OCI-LY3 (cell line): ENCODE data around the gene PLB1.
A peak's percentile ranks its signal among the peaks of the same experiment; 100 is the strongest.

Experiments used
- H2AFZ ChIP-seq: fragments of 200-600, 300-600 bp; shearing (Covaris generic); 2 replicates; pipeline ENCODE4 v1.6.0; 2014; ENCODE audit warnings: antibody characterized with exemption, low read depth, low read length
- H3K27ac ChIP-seq: fragments of 200-600, 300-600 bp; sonication (generic); 2 replicates; pipeline ENCODE4 v1.5.1; 2014; ENCODE audit warnings: mild to moderate bottlenecking, low read length, moderate library complexity, mixed read lengths
- H3K27me3 ChIP-seq: fragments of 200-600, 300-600 bp; sonication (generic); 2 replicates; pipeline ENCODE4 v1.6.1; 2014; ENCODE audit warnings: low read depth, low read length, mixed read lengths
- H3K36me3 ChIP-seq: fragments of 200-600, 300-600 bp; sonication (generic); replicated peaks from 2 replicates; pipeline ENCODE3; 2014; ENCODE audit warnings: low read depth, low read length, mixed read lengths
- H3K4me1 ChIP-seq: fragments of 300-600, 200-600 bp; sonication (generic); 2 replicates; pipeline ENCODE4 v1.6.1; 2014; ENCODE audit warnings: low read length, mixed read lengths
- H3K4me2 ChIP-seq: fragments of 200-600, 300-600 bp; sonication (generic); 2 replicates; pipeline ENCODE4 v1.6.1; 2014; ENCODE audit warnings: low read length, mixed read lengths
- H3K4me3 ChIP-seq: fragments of 300-600, 200-600 bp; sonication (generic); 2 replicates; pipeline ENCODE4 v1.5.1; 2014; ENCODE audit warnings: antibody characterized with exemption, mild to moderate bottlenecking, low read length, moderate library complexity
- H3K79me2 ChIP-seq: fragments of 300-600, 200-600 bp; shearing (Covaris generic); 2 replicates; pipeline ENCODE4 v1.6.1; 2014; ENCODE audit warnings: mild to moderate bottlenecking, low read length, mixed read lengths
- H3K9ac ChIP-seq: fragments of 300-600, 200-600 bp; shearing (Covaris generic); 2 replicates; pipeline ENCODE4 v1.6.0; 2014; ENCODE audit warnings: mild to moderate bottlenecking, low read length, moderate library complexity
- H3K9me3 ChIP-seq: fragments of 200-600, 300-600 bp; shearing (Covaris generic); 2 replicates; pipeline ENCODE4 v1.6.1; 2014; ENCODE audit warnings: low read length, mixed read lengths; ENCODE audit not compliant: insufficient read depth
- H4K20me1 ChIP-seq: fragments of 200-600, 300-600 bp; sonication (generic); 2 replicates; pipeline ENCODE4 v1.6.1; 2016; ENCODE audit warnings: low read length, mixed read lengths; ENCODE audit not compliant: insufficient read depth
- EZH2phosphoT487 ChIP-seq: fragments of 200-600 bp; shearing (Covaris generic); IDR thresholded peaks from 2 replicates; pipeline ENCODE4 v1.6.1; 2018; ENCODE audit warnings: antibody characterized with exemption, mixed run types, low read depth
- TF ChIP-seq, protein P1 (sequence below): fragments of 200-600, 300-600 bp; sonication (generic); IDR thresholded peaks from 2 replicates; pipeline ENCODE4 v1.5.1; 2014; ENCODE audit warnings: antibody characterized with exemption, low read length, low read depth

The PLB1 gene

DNA sequence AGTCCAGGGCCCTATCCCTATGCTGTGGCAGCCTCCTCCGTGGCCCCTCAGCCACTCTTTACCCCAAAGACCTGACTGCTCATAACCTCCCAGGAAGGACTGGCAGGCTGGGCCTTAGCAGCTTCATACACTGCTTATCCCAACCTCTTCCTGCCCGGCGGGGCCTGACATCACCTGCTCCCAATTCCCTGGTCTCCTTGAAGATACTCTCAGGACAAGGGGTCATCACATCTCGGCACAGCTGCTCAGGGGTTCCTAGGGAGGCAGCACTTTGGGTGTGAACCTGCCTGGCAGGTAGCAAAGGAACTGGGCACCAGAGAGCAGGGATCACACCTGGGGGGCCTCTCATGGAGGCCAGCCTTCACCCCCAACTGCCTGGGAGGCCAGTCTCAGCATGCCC lies 68.5 kb downstream of the PLB1 start:
- Histone ChIP-seq H3K4me3 (no peak overlapping the region), H2AFZ (no peak overlapping the region)

DNA sequence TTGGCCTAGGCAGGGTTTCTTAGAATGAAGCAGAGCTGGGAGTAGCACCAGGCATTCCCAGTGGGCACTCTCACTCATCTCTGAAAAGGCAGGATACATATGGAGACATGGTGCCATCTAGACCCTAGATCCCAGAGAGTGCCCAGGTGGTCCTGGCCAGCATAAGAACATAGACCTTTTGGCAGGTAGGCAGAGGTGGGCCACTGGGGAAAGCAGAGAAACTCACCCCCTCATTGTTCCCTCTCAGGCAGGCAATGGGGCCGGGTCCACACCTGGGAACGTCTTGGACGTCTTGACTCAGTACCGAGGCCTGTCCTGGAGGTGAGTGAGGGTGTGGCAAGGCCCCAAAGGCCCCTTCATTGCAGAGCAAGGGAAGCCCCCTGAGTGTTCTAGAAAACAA lies 69.2 kb downstream of the PLB1 start:
- Histone ChIP-seq H3K36me3 (no peaks in the 10 kb centered on the region), H2AFZ (no peak overlapping the region), H3K9me3 (no peaks in the 10 kb centered on the region), H3K27me3 (no peaks in the 10 kb centered on the region), H3K4me2 (no peak overlapping the region), H3K4me3 (no peak overlapping the region), H3K79me2 (no peaks in the 10 kb centered on the region), H4K20me1 (no peaks in the 10 kb centered on the region), H3K27ac (no peak overlapping the region), H3K9ac (no peak overlapping the region), H3K4me1 (peaks cover 4% of the 10 kb centered on the region)
- TF ChIP-seq, protein P1, sequence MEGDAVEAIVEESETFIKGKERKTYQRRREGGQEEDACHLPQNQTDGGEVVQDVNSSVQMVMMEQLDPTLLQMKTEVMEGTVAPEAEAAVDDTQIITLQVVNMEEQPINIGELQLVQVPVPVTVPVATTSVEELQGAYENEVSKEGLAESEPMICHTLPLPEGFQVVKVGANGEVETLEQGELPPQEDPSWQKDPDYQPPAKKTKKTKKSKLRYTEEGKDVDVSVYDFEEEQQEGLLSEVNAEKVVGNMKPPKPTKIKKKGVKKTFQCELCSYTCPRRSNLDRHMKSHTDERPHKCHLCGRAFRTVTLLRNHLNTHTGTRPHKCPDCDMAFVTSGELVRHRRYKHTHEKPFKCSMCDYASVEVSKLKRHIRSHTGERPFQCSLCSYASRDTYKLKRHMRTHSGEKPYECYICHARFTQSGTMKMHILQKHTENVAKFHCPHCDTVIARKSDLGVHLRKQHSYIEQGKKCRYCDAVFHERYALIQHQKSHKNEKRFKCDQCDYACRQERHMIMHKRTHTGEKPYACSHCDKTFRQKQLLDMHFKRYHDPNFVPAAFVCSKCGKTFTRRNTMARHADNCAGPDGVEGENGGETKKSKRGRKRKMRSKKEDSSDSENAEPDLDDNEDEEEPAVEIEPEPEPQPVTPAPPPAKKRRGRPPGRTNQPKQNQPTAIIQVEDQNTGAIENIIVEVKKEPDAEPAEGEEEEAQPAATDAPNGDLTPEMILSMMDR = no peak
- no peak for TF ChIP-seq EZH2phosphoT487

More for the DNA sequence above, 68.5 kb downstream of the PLB1 start:
- H3K27me3 ChIP-seq = no peaks in the 10 kb centered on the region
- H3K27ac ChIP-seq = no peak overlapping the region
- H3K4me2 ChIP-seq = no peak overlapping the region
- peaks cover 4% of the 10 kb centered on the region for H3K4me1 ChIP-seq
- no peaks in the 10 kb centered on the region for H3K9me3 ChIP-seq
- H3K9ac ChIP-seq = no peak overlapping the region
- no peaks in the 10 kb centered on the region for H4K20me1 ChIP-seq
- no peaks in the 10 kb centered on the region for H3K36me3 ChIP-seq
- no peaks in the 10 kb centered on the region for H3K79me2 ChIP-seq
- TF ChIP-seq, protein P1 = no peak
- TF ChIP-seq EZH2phosphoT487 = no peak

DNA sequence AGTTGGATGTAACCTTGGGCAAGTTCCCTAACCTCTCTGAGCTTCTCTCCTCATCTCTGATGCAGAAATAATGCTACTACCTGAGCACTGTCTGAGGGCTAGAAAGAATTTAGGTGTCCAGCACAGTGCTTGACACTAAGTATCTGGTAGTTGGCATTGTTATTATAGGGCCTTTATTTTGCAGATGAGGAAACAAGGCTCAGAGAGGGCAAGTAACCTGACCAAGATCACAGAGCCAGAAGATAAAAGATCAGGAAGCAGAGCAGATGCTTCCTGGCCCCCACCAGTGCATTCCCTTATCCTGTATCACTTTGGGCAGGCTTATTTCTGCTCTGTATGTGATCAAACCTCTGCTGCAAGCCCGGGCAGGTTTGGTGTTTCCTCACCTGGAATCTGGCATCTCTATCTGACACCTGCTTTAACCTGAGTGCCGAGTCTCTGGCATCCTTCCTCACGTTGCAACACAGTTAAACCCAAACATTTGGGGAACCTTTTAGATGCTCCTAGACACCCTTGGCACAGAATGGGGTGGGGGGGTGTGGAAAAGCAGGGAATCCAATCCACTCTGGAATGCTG lies 69.9 kb downstream of the PLB1 start:
- H2AFZ ChIP-seq = peak overlapping the region; percentile 97
- no peaks in the 10 kb centered on the region for H3K79me2 ChIP-seq
- H3K27ac ChIP-seq = no peak overlapping the region
- H3K27me3 ChIP-seq = no peaks in the 10 kb centered on the region
- peak overlapping the region; percentile 96 for H3K4me2 ChIP-seq
- no peaks in the 10 kb centered on the region for H3K36me3 ChIP-seq
- peak overlapping the region; percentile 75 for H3K9ac ChIP-seq
- peak overlapping the region; percentile 91 for H3K4me3 ChIP-seq
- H3K9me3 ChIP-seq = no peaks in the 10 kb centered on the region
- TF ChIP-seq EZH2phosphoT487 = no peak
- TF ChIP-seq, protein P1 = no peak
- H3K4me1 ChIP-seq = peaks cover 4% of the 10 kb centered on the region
- H4K20me1 ChIP-seq = no peaks in the 10 kb centered on the region

DNA sequence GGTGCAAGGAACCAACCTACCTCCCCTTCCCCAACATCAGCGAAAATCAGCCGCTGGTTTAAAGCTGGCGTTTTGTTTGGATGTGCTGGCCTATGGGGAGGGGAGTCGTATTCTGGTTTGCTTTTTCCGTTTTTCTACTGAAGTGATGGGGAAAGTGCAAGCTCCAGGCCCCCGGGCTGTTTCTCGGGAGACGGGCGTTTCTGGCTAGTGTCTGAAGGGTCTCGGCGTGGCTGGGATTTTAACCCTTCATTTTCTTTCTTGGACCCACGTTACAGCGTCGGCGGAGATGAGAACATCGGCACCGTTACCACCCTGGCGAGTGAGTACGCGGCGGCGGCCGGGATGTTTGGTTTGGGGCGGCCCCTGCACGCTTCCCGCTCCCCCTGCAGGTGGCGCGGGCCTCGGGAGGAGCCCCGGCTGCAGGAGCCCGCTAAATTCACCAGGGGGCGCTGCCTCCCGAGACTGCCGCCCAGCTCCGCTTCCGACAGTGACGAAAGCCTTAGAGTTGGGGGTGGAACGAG lies 70.7 kb downstream of the PLB1 start:
- Histone ChIP-seq H2AFZ (peak overlapping the region; percentile 98), H3K36me3 (no peaks in the 10 kb centered on the region), H3K4me3 (peak overlapping the region; percentile 91), H4K20me1 (no peaks in the 10 kb centered on the region), H3K27me3 (0 out of 2 replicates have a peak, but pooled peaks cover 3% of the 10 kb centered on the region), H3K4me2 (peak overlapping the region; percentile 96), H3K9me3 (no peaks in the 10 kb centered on the region), H3K79me2 (no peaks in the 10 kb centered on the region), H3K27ac (no peak overlapping the region), H3K9ac (peak overlapping the region; percentile 75), H3K4me1 (peaks cover 4% of the 10 kb centered on the region)
- no peak for TF ChIP-seq EZH2phosphoT487
- TF ChIP-seq, protein P1 = peak; percentile 98
